ENCODE measurements around the gene MBD4. TPM values are rescaled to one million over a fixed set of nuclear protein-coding genes. Genes with fewer than 3 reads are reported as not detected.

Gene MBD4
- total and polyA plus RNA-seq, 10 of the 15 experiments (the other 5 are each of a cell fraction or from before 2014, with no cell fraction given) = 17.7 to 59.0 (median 49.0) TPM

- ChIA-PET CTCF (interaction anchor here (0.8 to 3.9 kb wide), 4 partner anchors 13 to 42 kb away, joined by 3 to 17 read pairs (median 6); partner anchors contain the start of genes IFT122 and MBD4), SMC1A (ENCODE audit: uncharacterized antibody, unreplicated experiment) (interaction anchor here (0.6 to 3.2 kb wide), 7 partner anchors 10 to 29 kb away, joined by 3 to 19 read pairs (median 5); partner anchors contain the start of gene MBD4), RAD21 (ENCODE audit: unreplicated experiment) (interaction anchor here (1.1 to 5.9 kb wide), 9 partner anchors 8 to 42 kb away, joined by 3 to 29 read pairs (median 5); partner anchors contain the start of genes IFT122 and MBD4), POLR2A (interaction anchor here (0.6 to 5.3 kb wide), 7 partner anchors 9 to 541 kb away, joined by 3 to 40 read pairs (median 3); partner anchors contain the start of genes IFT122 and MBD4)
- 100% methylated on average over 2 of the region's 2 CpGs for WGBS (ENCODE audit: insufficient coverage, insufficient replicate concordance, low lambda C conversion rate, missing lambda C conversion rate)
- FAIRE-seq (no peak), DNase-seq (ENCODE audit: low read depth, low spot score) (no peak), ATAC-seq (no peak)
- no peak overlapping the region for H3K27ac ChIP-seq (ENCODE audit: control insufficient read depth, insufficient read depth)
- no peak for TF ChIP-seq CBX5 (IDR thresholded peaks at IDR 0.05; ENCODE audit: low read depth)
- no peak for TF ChIP-seq FOXM1 (IDR thresholded peaks at IDR 0.05; ENCODE audit: low read depth, low read length)
- no peak for TF ChIP-seq SIN3A (IDR thresholded peaks at IDR 0.05; ENCODE audit: low read depth, low read length)
- no peak for TF ChIP-seq SPI1 (IDR thresholded peaks at IDR 0.05; ENCODE audit: borderline replicate concordance, insufficient read depth, low read depth, low read length)
- no peak for TF ChIP-seq EED (IDR thresholded peaks at IDR 0.05; ENCODE audit: low read depth)
- no peak for TF ChIP-seq POU2F2 (IDR thresholded peaks at IDR 0.05; ENCODE audit: borderline replicate concordance, low read depth, low read length)
- no peak for TF ChIP-seq SMAD5 (IDR thresholded peaks at IDR 0.05; ENCODE audit: low read depth)
- TF ChIP-seq EZH2 (IDR thresholded peaks at IDR 0.05; ENCODE audit: borderline replicate concordance, control insufficient read depth, low read depth, low read length) = no peak
- no peak for TF ChIP-seq PAX5 (IDR thresholded peaks at IDR 0.05; ENCODE audit: borderline replicate concordance, low read depth, low read length)
- TF ChIP-seq BMI1 (IDR thresholded peaks at IDR 0.05; ENCODE audit: borderline replicate concordance) = no peak
- TF ChIP-seq IKZF2 (IDR thresholded peaks at IDR 0.05) = no peak
- TF ChIP-seq ZNF622 (IDR thresholded peaks at IDR 0.05) = no peak
- no peak for TF ChIP-seq STAT1 (conservative IDR thresholded peaks at IDR 0.05)
- intact Hi-C loops (cut with micrococcal nuclease; ENCODE audit: unreplicated experiment) (no loop called here), in situ Hi-C loops (cut with MboI) (no loop called here)
- no peak overlapping the region for H3K9ac ChIP-seq (ENCODE audit: control insufficient read depth, insufficient read depth, low read length)
- H4K20me1 ChIP-seq (ENCODE audit: control insufficient read depth, insufficient read depth) = no peaks in the 10 kb centered on the region
- H3K4me2 ChIP-seq (ENCODE audit: control insufficient read depth, insufficient read depth) = no peak overlapping the region
- H3K36me3 ChIP-seq (ENCODE audit: control insufficient read depth in 2 of 2, insufficient read depth in 2 of 2, low read length in 1 of 2) = no peaks in the 10 kb centered on the region; a peak in 1 of 4 replicates
- H3K9me3 ChIP-seq (replicated peaks; ENCODE audit: control insufficient read depth, insufficient read depth, low read length) = peaks cover 2% of the 10 kb centered on the region; the same call in 2 of the 3 replicates
- H3K79me2 ChIP-seq (ENCODE audit: control insufficient read depth, insufficient read depth, low read length) = no peaks in the 10 kb centered on the region
- H3K27me3 ChIP-seq (replicated peaks in 1 of 2; ENCODE audit: control insufficient read depth in 2 of 2, insufficient read depth in 2 of 2, low read length in 1 of 2) = no peaks in the 10 kb centered on the region
- H3K4me3 ChIP-seq = no peak overlapping the region
- H3K4me1 ChIP-seq (ENCODE audit: control insufficient read depth, insufficient read depth, low read length) = peaks cover 26% of the 10 kb centered on the region
- BruUV-seq (replicated peaks) = no TSS peak
- no peak overlapping the region; the same call in 1 of the 2 replicates for H2AFZ ChIP-seq (ENCODE audit: control insufficient read depth, low read depth, low read length)
These were observed 14.1 kb downstream of the MBD4 start for GRCh38 chr3:129425619-129426018.

All from GM12878 (cell line).